Heart left ventricle (tissue), 13 donors: Measurements from ENCODE around the gene CCL2.

ENCODE experiments used
- CTCF ChIP-seq, 12 donors: fragments of 200-600 bp; sonication (generic) in 4 of 12; IDR thresholded peaks; one replicate each; pipeline versions ENCODE4 v1.5.0 to v1.8.0; 2018 to 2022; ENCODE audit warnings: antibody characterized with exemption in 12 of 12, mild to moderate bottlenecking in 5 of 12
- POLR2A ChIP-seq, 2 donors: fragments of 450-650 bp; IDR thresholded peaks; one replicate each; pipeline ENCODE4 v1.6.1; 2017; ENCODE audit warnings: antibody characterized with exemption in 2 of 2, mild to moderate bottlenecking in 2 of 2, moderate library complexity in 2 of 2
- donor health status: ischemic (EF 13 %, LVEDD 7.1; RV severe dilation, severe dysfunction).
- donor health status: DM: no; HTN: yes; CAD: no.
- donor health status: DM: no; HTN: no; CAD: no.
- donor health status: ischemic (EF 25% LVEDD 6.9; RV normal size, moderate dysfunction).
- donor health status: ischemic (EF 25% LVEDD 5.7; RV mildly dilated, moderate dysfunction).
- donor health status: ischemic (EF 35%, LVEDD 5.7; RV mildly dilated, moderate dysfunction).
- donor health status: nonischemic (EF 11% LVEDD 7.7; RV severe dilation, severe dysfunction).
- donor health status: DM: yes; HTN: yes; CAD: no.
- donor health status: PGD.
- donor health status: ischemic (EF 29% LVEDD 5.4; RV normal size, mild dysfunction).
- donor health status: nonischemic (EF 23%, LVEDD 6.1; RV moderate dilation, normal function).

- TF ChIP-seq CTCF (IDR thresholded peaks at IDR 0.05) = no peak
- no peak for TF ChIP-seq POLR2A (IDR thresholded peaks at IDR 0.05)
Observed at GRCh38 chr17:34255381-34255732, 272 bp downstream of the CCL2 start.
